Astrocyte (in vitro differentiated cells and primary cell): ENCODE data around the gene ZNF717.
"Not testable (repeated sequence)": the region's sequence is repeated elsewhere in the genome, so short reads cannot be mapped to it uniquely, and the experiment has no call there.

Source experiments
- EZH2 ChIP-seq: IDR thresholded peaks from 2 replicates; pipeline ENCODE4 v1.6.1; 2012; ENCODE audit warnings: mild to moderate bottlenecking, low read length, inconsistent platforms; ENCODE audit not compliant: insufficient read depth
- TF ChIP-seq, protein P1 (sequence below): IDR thresholded peaks from 2 replicates; pipeline ENCODE4 v1.5.1; 2011; ENCODE audit warnings: low read depth, mild to moderate bottlenecking, inconsistent platforms, low read length, moderate library complexity; ENCODE audit not compliant: insufficient read depth

DNA sequence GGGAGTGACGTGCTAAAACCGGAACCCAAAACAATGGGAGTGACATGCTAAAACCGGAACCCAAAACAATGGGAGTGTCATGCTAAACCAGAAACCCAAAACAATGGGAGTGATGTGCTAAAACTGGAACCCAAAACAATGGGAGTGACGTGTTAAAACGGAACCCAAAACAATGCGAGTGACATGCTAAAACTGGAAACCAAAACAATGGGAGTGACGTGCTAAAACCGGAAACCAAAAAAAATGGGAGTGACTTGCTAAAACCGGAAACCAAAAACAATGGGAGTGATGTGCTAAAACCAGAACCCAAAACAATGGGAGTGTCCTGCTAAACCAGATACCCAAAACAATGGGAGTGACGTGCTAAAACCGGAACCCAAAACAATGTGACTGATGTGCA is 7.6 kb downstream of the ZNF717 start:
- TF ChIP-seq, protein P1, sequence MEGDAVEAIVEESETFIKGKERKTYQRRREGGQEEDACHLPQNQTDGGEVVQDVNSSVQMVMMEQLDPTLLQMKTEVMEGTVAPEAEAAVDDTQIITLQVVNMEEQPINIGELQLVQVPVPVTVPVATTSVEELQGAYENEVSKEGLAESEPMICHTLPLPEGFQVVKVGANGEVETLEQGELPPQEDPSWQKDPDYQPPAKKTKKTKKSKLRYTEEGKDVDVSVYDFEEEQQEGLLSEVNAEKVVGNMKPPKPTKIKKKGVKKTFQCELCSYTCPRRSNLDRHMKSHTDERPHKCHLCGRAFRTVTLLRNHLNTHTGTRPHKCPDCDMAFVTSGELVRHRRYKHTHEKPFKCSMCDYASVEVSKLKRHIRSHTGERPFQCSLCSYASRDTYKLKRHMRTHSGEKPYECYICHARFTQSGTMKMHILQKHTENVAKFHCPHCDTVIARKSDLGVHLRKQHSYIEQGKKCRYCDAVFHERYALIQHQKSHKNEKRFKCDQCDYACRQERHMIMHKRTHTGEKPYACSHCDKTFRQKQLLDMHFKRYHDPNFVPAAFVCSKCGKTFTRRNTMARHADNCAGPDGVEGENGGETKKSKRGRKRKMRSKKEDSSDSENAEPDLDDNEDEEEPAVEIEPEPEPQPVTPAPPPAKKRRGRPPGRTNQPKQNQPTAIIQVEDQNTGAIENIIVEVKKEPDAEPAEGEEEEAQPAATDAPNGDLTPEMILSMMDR = not testable (repeated sequence)
- not testable (repeated sequence) for TF ChIP-seq EZH2
